Mesothelial cell of epicardium (in vitro differentiated cells): ENCODE results near the gene MINDY4. TPM values are rescaled to one million over a fixed set of nuclear protein-coding genes. Genes with fewer than 3 reads are reported as not detected.

Experiments
- DNase-seq, 2 experiments: peaks; one replicate each; pipeline ENCODE4 v3.0.0; 2021; ENCODE audit warnings: low spot score in 2 of 2; ENCODE audit not compliant: unreplicated experiment in 2 of 2
- H3K27ac Mint-ChIP-seq: 2 replicates; pipeline ENCODE4 v1.8.0; 2021; ENCODE audit warnings: mixed read lengths
- H3K27me3 Mint-ChIP-seq: 2 replicates; pipeline ENCODE4 v1.8.0; 2021; ENCODE audit warnings: low read depth, mixed read lengths
- H3K36me3 Mint-ChIP-seq: 2 replicates; pipeline ENCODE4 v1.8.0; 2021; ENCODE audit warnings: mixed read lengths
- H3K4me1 Mint-ChIP-seq: 2 replicates; pipeline ENCODE4 v1.8.0; 2021; ENCODE audit warnings: mixed read lengths
- H3K4me3 Mint-ChIP-seq: 2 replicates; pipeline ENCODE4 v1.8.0; 2021; ENCODE audit warnings: mild to moderate bottlenecking, moderate library complexity, mixed read lengths
- H3K9me3 Mint-ChIP-seq: 2 replicates; pipeline ENCODE4 v1.8.0; 2021; ENCODE audit warnings: mixed read lengths
- CTCF ChIP-seq: fragments of 200-600 bp; sonication (generic); IDR thresholded peaks from one replicate; pipeline ENCODE4 v1.5.0; 2021; ENCODE audit warnings: antibody characterized with exemption; ENCODE audit not compliant: unreplicated experiment
- total RNA-seq: library from RNA; stranded (reverse); gene quantifications from 3 replicates; pipeline ENCODE4 v1.2.1, GENCODE V29; 2021

MINDY4 gene
- total RNA-seq, 1 donor from 2014 or later: 10.8 TPM

GRCh38 chr7:30731581-30731980 is 39.6 kb upstream of the MINDY4 start:
- Mint-ChIP-seq H3K9me3 (no peaks in the 10 kb centered on the region), H3K36me3 (no peaks in the 10 kb centered on the region), H3K4me1 (peaks cover 8% of the 10 kb centered on the region), H3K4me3 (no peak overlapping the region), H3K27me3 (peaks cover 44% of the 10 kb centered on the region), H3K27ac (no peak overlapping the region)
- DNase-seq: no peak
- no peak for TF ChIP-seq CTCF

- no peaks in the 10 kb centered on the region for H3K36me3 Mint-ChIP-seq
- peaks cover 48% of the 10 kb centered on the region for H3K27me3 Mint-ChIP-seq
- no peak for TF ChIP-seq CTCF
Measured at GRCh38 chr7:30732606-30733005, 38.6 kb upstream of the MINDY4 start.

GRCh38 chr7:30733216-30733615 is 38.0 kb upstream of the MINDY4 start:
- Mint-ChIP-seq H3K4me3 (no peak overlapping the region), H3K27ac (no peak overlapping the region), H3K27me3 (peaks cover 49% of the 10 kb centered on the region), H3K36me3 (no peaks in the 10 kb centered on the region), H3K9me3 (no peaks in the 10 kb centered on the region), H3K4me1 (peaks cover 4% of the 10 kb centered on the region)
- no peak for TF ChIP-seq CTCF
- DNase-seq: no peak

More at GRCh38 chr7:30732606-30733005, 38.6 kb upstream of the MINDY4 start:
- Mint-ChIP-seq H3K27ac (no peak overlapping the region), H3K4me1 (peaks cover 8% of the 10 kb centered on the region), H3K9me3 (no peaks in the 10 kb centered on the region), H3K4me3 (no peak overlapping the region)
- no peak for DNase-seq

- no peak for DNase-seq
- TF ChIP-seq CTCF: no peak
- no peaks in the 10 kb centered on the region for H3K9me3 Mint-ChIP-seq
- H3K36me3 Mint-ChIP-seq: no peaks in the 10 kb centered on the region
- no peak overlapping the region for H3K4me3 Mint-ChIP-seq
- no peak overlapping the region for H3K27ac Mint-ChIP-seq
- H3K4me1 Mint-ChIP-seq: peaks cover 4% of the 10 kb centered on the region
- H3K27me3 Mint-ChIP-seq: peaks cover 51% of the 10 kb centered on the region
Measured at GRCh38 chr7:30733691-30734090, 37.5 kb upstream of the MINDY4 start.

GRCh38 chr7:30734497-30734896 is 36.7 kb upstream of the MINDY4 start:
- Mint-ChIP-seq H3K9me3 (no peaks in the 10 kb centered on the region), H3K4me3 (no peak overlapping the region), H3K4me1 (peaks cover 4% of the 10 kb centered on the region), H3K36me3 (no peaks in the 10 kb centered on the region), H3K27me3 (peaks cover 45% of the 10 kb centered on the region), H3K27ac (no peak overlapping the region)
- TF ChIP-seq CTCF: no peak
- DNase-seq: no peak

- Mint-ChIP-seq H3K4me3 (no peak overlapping the region), H3K4me1 (peaks cover 4% of the 10 kb centered on the region), H3K9me3 (no peaks in the 10 kb centered on the region), H3K27ac (no peak overlapping the region), H3K27me3 (peaks cover 41% of the 10 kb centered on the region), H3K36me3 (no peaks in the 10 kb centered on the region)
- DNase-seq: no peak
- no peak for TF ChIP-seq CTCF
Measured at GRCh38 chr7:30735631-30736030, 35.6 kb upstream of the MINDY4 start.
